HepG2 (cell line): ENCODE measurements around the gene OR2V2. TPM values are rescaled to one million over a fixed set of nuclear protein-coding genes. Genes with fewer than 3 reads are reported as not detected.
A peak's percentile ranks its signal among the peaks of the same experiment; 100 is the strongest.

Experiments
- AGO2 ChIP-seq: fragments of 200-400 bp; formaldehyde crosslinking; optimal IDR thresholded peaks from 2 replicates; pipeline ENCODE3; 2017; ENCODE audit warnings: mild to moderate bottlenecking, low read depth, low read length, moderate library complexity
- ATM ChIP-seq: fragments of 450-650 bp; IDR thresholded peaks from 2 replicates; pipeline ENCODE4 v1.7.1; 2017; ENCODE audit warnings: mild to moderate bottlenecking, borderline replicate concordance
- KDM4B ChIP-seq: sonication (generic); formaldehyde crosslinking; IDR thresholded peaks from 2 replicates; pipeline ENCODE4 v1.4.0; 2020; ENCODE audit warnings: missing genetic modification reagents
- MTA3 ChIP-seq: sonication (generic); formaldehyde crosslinking; IDR thresholded peaks from 2 replicates; pipeline ENCODE4 v1.4.0; 2020; ENCODE audit warnings: missing genetic modification reagents
- NFKBIZ ChIP-seq: IDR thresholded peaks from 2 replicates; pipeline ENCODE4 v1.6.1; 2018; ENCODE audit warnings: missing genetic modification reagents, missing compliant biosample characterization
- NR2F2 ChIP-seq: IDR thresholded peaks from 2 replicates; pipeline ENCODE4 v1.6.1; 2012; ENCODE audit warnings: low read depth, inconsistent platforms, borderline replicate concordance
- RORA ChIP-seq: sonication (generic); formaldehyde crosslinking; IDR thresholded peaks from 2 replicates; pipeline ENCODE4 v1.5.0; 2020; ENCODE audit warnings: mild to moderate bottlenecking, missing genetic modification reagents, moderate library complexity
- TBX2 ChIP-seq: sonication (generic); formaldehyde crosslinking; IDR thresholded peaks from 2 replicates; pipeline ENCODE4 v1.5.0; 2020; ENCODE audit warnings: missing genetic modification reagents, mild to moderate bottlenecking, borderline replicate concordance
- ZC3H13 ChIP-seq: sonication (generic); formaldehyde crosslinking; IDR thresholded peaks from 2 replicates; pipeline ENCODE4 v1.8.1; 2023; ENCODE audit warnings: mild to moderate bottlenecking, missing genetic modification reagents, moderate library complexity
- ZMYM2 ChIP-seq: sonication (generic); formaldehyde crosslinking; IDR thresholded peaks from 2 replicates; pipeline ENCODE4 v1.8.0; 2022; ENCODE audit warnings: mild to moderate bottlenecking, missing genetic modification reagents
- ZNF138 ChIP-seq: sonication (generic); formaldehyde crosslinking; IDR thresholded peaks from 2 replicates; pipeline ENCODE4 v1.5.0; 2020; ENCODE audit warnings: mild to moderate bottlenecking, low read depth, missing genetic modification reagents
- ZNF331 ChIP-seq: sonication (generic); formaldehyde crosslinking; IDR thresholded peaks from 2 replicates; pipeline ENCODE4 v1.4.0; 2020; ENCODE audit warnings: missing genetic modification reagents
- ZNF496 ChIP-seq: sonication (generic); formaldehyde crosslinking; IDR thresholded peaks from 2 replicates; pipeline ENCODE4 v1.8.1; 2023; ENCODE audit warnings: mild to moderate bottlenecking, moderate library complexity, missing genetic modification reagents; ENCODE audit not compliant: insufficient replicate concordance
- ZNF629 ChIP-seq: sonication (generic); formaldehyde crosslinking; conservative IDR thresholded peaks from 2 replicates; pipeline ENCODE4 v1.5.0; 2020; ENCODE audit warnings: missing genetic modification reagents
- ZSCAN20 ChIP-seq: sonication (generic); formaldehyde crosslinking; IDR thresholded peaks from 2 replicates; pipeline ENCODE4 v1.4.0; 2020; ENCODE audit warnings: missing genetic modification reagents, mild to moderate bottlenecking, borderline replicate concordance
- polyA plus RNA-seq, 8 experiments: library from polyadenylated mRNA; depleted of rRNA in 3 of 8; stranded (reverse) in 7 of 8; unstranded in 1 of 8; fragments of >200 nt; fragmentation: Illumina TruSeq in 4 of 8; extraction: Trizol in 4 of 8; gene quantifications; 2 replicates each; pipeline versions ENCODE4 v1.2.1 to v1.2.3, GENCODE V29; 2011 to 2016; ENCODE audit warnings: low read depth in 4 of 8, missing spikeins in 1 of 8, mixed read lengths in 1 of 8; ENCODE audit not compliant: insufficient read depth in 1 of 8
- total RNA-seq, 5 experiments: library from RNA; depleted of rRNA; stranded (reverse); fragments of >200 nt; fragmentation: Illumina TruSeq; extraction: Trizol; gene quantifications; 2 replicates each; pipeline ENCODE4 v1.2.3, GENCODE V29; 2016; ENCODE audit warnings: low read depth in 1 of 5
- TF ChIP-seq, protein P1 (sequence below): IDR thresholded peaks from 2 replicates; pipeline ENCODE4 v1.6.1; 2016; ENCODE audit warnings: missing compliant biosample characterization, missing genetic modification reagents, borderline replicate concordance
- TF ChIP-seq, protein P2 (sequence below): sonication (generic); formaldehyde crosslinking; conservative IDR thresholded peaks from 2 replicates; pipeline ENCODE4 v1.5.0; 2020; ENCODE audit warnings: missing genetic modification reagents
- TF ChIP-seq, protein P3 (sequence below): sonication (generic); formaldehyde crosslinking; IDR thresholded peaks from 2 replicates; pipeline ENCODE4 v1.5.0; 2020; ENCODE audit warnings: mild to moderate bottlenecking, missing genetic modification reagents
- TF ChIP-seq, protein P4 (sequence below), 2 experiments: fragments of 450-650 bp in 1 of 2; sonication (generic) in 1 of 2; formaldehyde crosslinking; IDR thresholded peaks; 2 replicates each; pipeline versions ENCODE4 v1.5.0 to v1.8.0; 2020 to 2022; ENCODE audit warnings: mild to moderate bottlenecking in 1 of 2, missing genetic modification reagents in 1 of 2
- TF ChIP-seq, protein P5 (sequence below): IDR thresholded peaks from 2 replicates; pipeline ENCODE4 v1.4.0; 2020; ENCODE audit warnings: mild to moderate bottlenecking, missing genetic modification reagents

Gene OR2V2
- total and polyA plus RNA-seq, 2 of the 13 experiments (the other 11 are each of a cell fraction or from before 2014, with no cell fraction given) = not detected

DNA sequence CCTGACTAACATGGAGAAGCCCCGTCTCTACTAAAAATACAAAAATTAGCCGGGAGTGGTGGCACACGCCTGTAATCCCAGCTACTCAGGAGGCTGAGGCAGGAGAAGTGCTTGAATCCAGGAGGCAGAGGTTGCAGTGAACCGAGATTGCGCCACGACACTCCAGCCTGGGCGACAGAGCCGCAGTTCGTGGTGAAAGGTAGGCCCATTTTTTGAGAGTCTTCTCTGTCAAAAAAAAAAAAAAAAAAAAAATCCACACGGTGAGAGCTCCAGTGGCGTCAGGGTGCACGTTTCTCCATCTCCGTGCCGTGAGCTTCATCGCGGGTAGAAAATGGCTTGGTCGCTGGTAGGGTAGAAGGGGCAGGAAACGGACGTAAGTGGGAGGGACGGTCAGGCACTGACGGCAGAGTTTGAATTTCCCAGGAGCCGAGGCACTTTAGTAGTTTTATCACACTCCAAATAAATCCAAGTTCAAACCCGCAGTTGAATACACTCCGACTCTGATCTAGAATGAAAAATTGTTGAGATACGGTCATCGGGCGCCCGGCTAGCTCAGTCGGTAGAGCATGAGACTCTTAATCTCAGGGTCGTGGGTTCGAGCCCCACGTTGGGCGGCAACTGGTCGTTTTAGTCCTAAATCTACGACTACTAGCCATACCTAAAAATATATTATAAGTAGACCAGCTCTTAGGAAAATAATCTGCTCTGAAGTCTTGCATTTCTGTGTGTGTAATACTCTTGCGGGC is 60.0 kb downstream of the OR2V2 start (continued):
- TF ChIP-seq ZNF629 (CRISPR knock-in tag) (no peak; the same call in none of the 2 replicates), TBX2 (CRISPR knock-in tag) (no peak), ZNF331 (peak; percentile 73; the same call in 1 of the 2 replicates), RORA (CRISPR knock-in tag) (no peak), ZNF496 (CRISPR knock-in tag) (no peak), AGO2 (no peak), NFKBIZ (CRISPR knock-in tag) (no peak), ATM (no peak), KDM4B (no peak), ZC3H13 (no peak), ZNF138 (CRISPR knock-in tag) (no peak), MTA3 (CRISPR knock-in tag) (no peak), ZMYM2 (peak; percentile 7; the same call in 1 of the 2 replicates), NR2F2 (peak; percentile 49; the same call in 1 of the 2 replicates), ZSCAN20 (CRISPR knock-in tag) (no peak)
- TF ChIP-seq, protein P1, sequence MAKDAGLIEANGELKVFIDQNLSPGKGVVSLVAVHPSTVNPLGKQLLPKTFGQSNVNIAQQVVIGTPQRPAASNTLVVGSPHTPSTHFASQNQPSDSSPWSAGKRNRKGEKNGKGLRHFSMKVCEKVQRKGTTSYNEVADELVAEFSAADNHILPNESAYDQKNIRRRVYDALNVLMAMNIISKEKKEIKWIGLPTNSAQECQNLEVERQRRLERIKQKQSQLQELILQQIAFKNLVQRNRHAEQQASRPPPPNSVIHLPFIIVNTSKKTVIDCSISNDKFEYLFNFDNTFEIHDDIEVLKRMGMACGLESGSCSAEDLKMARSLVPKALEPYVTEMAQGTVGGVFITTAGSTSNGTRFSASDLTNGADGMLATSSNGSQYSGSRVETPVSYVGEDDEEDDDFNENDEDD = no peak
- TF ChIP-seq, protein P2, sequence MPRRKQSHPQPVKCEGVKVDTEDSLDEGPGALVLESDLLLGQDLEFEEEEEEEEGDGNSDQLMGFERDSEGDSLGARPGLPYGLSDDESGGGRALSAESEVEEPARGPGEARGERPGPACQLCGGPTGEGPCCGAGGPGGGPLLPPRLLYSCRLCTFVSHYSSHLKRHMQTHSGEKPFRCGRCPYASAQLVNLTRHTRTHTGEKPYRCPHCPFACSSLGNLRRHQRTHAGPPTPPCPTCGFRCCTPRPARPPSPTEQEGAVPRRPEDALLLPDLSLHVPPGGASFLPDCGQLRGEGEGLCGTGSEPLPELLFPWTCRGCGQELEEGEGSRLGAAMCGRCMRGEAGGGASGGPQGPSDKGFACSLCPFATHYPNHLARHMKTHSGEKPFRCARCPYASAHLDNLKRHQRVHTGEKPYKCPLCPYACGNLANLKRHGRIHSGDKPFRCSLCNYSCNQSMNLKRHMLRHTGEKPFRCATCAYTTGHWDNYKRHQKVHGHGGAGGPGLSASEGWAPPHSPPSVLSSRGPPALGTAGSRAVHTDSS (CRISPR knock-in tag) = no peak
- TF ChIP-seq, protein P3, sequence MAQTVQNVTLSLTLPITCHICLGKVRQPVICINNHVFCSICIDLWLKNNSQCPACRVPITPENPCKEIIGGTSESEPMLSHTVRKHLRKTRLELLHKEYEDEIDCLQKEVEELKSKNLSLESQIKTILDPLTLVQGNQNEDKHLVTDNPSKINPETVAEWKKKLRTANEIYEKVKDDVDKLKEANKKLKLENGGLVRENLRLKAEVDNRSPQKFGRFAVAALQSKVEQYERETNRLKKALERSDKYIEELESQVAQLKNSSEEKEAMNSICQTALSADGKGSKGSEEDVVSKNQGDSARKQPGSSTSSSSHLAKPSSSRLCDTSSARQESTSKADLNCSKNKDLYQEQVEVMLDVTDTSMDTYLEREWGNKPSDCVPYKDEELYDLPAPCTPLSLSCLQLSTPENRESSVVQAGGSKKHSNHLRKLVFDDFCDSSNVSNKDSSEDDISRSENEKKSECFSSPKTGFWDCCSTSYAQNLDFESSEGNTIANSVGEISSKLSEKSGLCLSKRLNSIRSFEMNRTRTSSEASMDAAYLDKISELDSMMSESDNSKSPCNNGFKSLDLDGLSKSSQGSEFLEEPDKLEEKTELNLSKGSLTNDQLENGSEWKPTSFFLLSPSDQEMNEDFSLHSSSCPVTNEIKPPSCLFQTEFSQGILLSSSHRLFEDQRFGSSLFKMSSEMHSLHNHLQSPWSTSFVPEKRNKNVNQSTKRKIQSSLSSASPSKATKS (CRISPR knock-in tag) = no peak
- TF ChIP-seq, protein P4, sequence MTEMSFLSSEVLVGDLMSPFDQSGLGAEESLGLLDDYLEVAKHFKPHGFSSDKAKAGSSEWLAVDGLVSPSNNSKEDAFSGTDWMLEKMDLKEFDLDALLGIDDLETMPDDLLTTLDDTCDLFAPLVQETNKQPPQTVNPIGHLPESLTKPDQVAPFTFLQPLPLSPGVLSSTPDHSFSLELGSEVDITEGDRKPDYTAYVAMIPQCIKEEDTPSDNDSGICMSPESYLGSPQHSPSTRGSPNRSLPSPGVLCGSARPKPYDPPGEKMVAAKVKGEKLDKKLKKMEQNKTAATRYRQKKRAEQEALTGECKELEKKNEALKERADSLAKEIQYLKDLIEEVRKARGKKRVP (CRISPR knock-in tag; IDR thresholded peaks at IDR 0.05) = peak in 1 of 2 experiments; percentile 22; a peak in 1 of 4 replicates
- TF ChIP-seq, protein P5, sequence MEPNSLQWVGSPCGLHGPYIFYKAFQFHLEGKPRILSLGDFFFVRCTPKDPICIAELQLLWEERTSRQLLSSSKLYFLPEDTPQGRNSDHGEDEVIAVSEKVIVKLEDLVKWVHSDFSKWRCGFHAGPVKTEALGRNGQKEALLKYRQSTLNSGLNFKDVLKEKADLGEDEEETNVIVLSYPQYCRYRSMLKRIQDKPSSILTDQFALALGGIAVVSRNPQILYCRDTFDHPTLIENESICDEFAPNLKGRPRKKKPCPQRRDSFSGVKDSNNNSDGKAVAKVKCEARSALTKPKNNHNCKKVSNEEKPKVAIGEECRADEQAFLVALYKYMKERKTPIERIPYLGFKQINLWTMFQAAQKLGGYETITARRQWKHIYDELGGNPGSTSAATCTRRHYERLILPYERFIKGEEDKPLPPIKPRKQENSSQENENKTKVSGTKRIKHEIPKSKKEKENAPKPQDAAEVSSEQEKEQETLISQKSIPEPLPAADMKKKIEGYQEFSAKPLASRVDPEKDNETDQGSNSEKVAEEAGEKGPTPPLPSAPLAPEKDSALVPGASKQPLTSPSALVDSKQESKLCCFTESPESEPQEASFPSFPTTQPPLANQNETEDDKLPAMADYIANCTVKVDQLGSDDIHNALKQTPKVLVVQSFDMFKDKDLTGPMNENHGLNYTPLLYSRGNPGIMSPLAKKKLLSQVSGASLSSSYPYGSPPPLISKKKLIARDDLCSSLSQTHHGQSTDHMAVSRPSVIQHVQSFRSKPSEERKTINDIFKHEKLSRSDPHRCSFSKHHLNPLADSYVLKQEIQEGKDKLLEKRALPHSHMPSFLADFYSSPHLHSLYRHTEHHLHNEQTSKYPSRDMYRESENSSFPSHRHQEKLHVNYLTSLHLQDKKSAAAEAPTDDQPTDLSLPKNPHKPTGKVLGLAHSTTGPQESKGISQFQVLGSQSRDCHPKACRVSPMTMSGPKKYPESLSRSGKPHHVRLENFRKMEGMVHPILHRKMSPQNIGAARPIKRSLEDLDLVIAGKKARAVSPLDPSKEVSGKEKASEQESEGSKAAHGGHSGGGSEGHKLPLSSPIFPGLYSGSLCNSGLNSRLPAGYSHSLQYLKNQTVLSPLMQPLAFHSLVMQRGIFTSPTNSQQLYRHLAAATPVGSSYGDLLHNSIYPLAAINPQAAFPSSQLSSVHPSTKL (CRISPR knock-in tag) = peak; percentile 60
